Measurements from ENCODE around the gene TMC2.

TMC2 gene

DNA sequence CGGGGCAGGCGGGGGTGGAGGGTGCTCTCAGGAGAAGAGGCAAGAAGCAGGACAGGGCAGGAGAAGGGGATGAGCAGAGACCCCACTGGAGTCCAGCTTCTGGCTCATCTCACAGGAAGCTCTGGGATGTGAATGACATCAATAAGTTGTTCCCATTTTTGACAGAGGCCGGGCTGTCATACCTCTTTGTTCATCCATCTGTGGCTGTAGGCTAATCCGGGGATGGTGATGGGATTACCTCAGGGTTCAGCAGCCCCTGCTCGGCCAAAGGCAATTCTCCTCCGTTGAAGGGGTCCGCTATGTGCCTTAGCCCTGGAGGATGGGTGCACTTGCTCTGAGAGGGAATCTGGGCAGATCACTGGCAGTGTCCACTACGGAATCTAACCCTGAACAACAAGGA, 3.3 kb upstream of the TMC2 start:
- Histone ChIP-seq H3K9ac (ENCODE audit: low read length) (no peak overlapping the region), H3K9me3 (ENCODE audit: control insufficient read depth, low read length) (no peaks in the 10 kb centered on the region), H3K4me3 (ENCODE audit: low read length) (no peak overlapping the region), H3K27me3 (ENCODE audit: control insufficient read depth, insufficient read depth, low read length) (peaks cover 30% of the 10 kb centered on the region), H3K4me1 (ENCODE audit: control insufficient read depth, insufficient read depth, low read length) (no peaks in the 10 kb centered on the region), H3K36me3 (ENCODE audit: control insufficient read depth, insufficient read depth, low read length) (no peaks in the 10 kb centered on the region)

DNA sequence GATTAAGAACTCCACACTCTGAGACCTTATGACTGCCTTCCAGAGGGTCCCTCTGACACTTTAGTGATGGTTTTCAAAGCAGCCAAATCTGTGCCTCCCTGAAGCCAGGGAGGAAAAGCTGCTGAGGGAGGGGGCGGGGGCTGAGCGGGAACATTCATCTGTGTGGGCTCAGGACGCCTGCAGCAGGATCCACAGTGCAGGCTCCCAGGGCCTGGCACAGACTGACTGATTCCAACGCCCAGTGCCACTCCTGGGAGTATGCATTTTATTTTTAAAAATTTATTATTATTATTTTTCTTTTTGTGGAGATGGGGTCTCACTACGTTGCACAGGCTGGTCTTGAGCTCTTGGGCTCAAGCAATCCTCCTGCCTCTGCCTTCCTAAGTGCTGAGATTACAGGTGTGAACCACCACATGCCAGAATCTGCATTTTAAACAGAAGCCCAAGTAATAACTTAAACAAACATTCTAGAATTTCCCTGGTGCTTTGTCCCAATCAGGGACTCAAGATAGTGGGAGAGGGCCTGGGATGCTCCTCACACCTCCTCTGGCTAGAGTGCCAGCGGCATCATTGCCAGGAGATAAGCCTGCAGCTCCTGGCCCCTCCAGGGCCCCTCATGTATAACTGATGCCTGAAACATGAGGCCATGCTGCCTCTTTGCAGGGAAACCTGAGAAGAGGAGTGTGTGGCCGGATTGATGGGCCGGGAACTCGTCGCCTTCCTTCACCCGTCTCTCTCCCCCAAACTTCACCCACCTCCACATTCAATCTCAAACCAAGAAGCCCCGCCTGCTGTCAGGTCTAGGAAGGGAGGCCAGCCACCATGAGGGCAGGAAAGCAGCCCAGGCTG, 438 bp upstream of the TMC2 start:
- H3K4me1 ChIP-seq (ENCODE audit: control insufficient read depth, insufficient read depth, low read length) = no peaks in the 10 kb centered on the region
- H3K36me3 ChIP-seq (ENCODE audit: control insufficient read depth, insufficient read depth, low read length) = no peaks in the 10 kb centered on the region
- H3K9ac ChIP-seq (ENCODE audit: low read length) = no peak overlapping the region
- peaks cover 30% of the 10 kb centered on the region for H3K27me3 ChIP-seq (ENCODE audit: control insufficient read depth, insufficient read depth, low read length)
- H3K4me3 ChIP-seq (ENCODE audit: low read length) = no peak overlapping the region
- no peaks in the 10 kb centered on the region for H3K9me3 ChIP-seq (ENCODE audit: control insufficient read depth, low read length)

DNA sequence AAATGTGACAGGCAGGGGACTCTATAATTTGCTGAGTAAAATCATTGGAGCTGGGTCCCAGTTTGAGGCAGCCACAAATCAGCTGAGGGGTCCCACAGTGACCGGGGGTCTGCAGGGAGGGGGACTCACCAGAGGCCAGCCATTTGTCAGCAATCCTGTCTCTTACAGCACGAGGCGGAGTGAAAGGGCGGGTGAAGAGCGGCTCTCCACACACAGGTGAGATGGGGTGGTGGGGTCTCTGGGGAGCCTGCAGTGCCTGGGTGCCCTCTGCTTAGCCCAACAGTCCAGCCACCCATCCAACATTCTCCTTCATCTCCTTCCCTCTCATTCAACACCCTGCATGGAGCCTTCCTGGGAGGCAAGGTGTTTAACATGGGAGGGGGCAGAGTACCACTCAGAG, 728 bp downstream of the TMC2 start:
- Histone ChIP-seq H3K27me3 (ENCODE audit: control insufficient read depth, insufficient read depth, low read length) (peaks cover 30% of the 10 kb centered on the region), H3K9ac (ENCODE audit: low read length) (no peak overlapping the region), H3K36me3 (ENCODE audit: control insufficient read depth, insufficient read depth, low read length) (no peaks in the 10 kb centered on the region), H3K4me3 (ENCODE audit: low read length) (no peak overlapping the region), H3K4me1 (ENCODE audit: control insufficient read depth, insufficient read depth, low read length) (no peaks in the 10 kb centered on the region), H3K9me3 (ENCODE audit: control insufficient read depth, low read length) (no peaks in the 10 kb centered on the region)

DNA sequence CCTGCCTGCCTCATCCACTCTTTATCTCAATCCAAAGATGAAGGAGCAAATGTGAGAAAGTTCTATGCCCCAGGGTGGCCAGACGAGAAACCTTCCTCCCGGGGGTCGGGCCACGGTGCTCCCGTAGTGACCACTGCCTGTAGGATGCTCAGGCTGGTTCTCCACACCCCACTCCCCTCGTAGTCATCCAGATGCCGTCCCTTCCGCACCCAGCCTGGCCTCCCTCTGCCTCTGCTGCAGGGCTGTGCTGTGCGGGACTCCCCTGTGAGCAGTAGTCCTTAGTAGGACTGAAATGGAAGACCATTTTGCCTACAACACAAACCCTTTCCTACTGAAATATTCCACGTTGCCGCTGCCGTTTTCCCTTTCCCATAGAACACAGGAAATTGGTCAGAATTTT, 2.0 kb downstream of the TMC2 start:
- peaks cover 20% of the 10 kb centered on the region for H3K27me3 ChIP-seq (ENCODE audit: control insufficient read depth, insufficient read depth, low read length)
- H3K9me3 ChIP-seq (ENCODE audit: control insufficient read depth, low read length) = no peaks in the 10 kb centered on the region
- no peaks in the 10 kb centered on the region for H3K4me1 ChIP-seq (ENCODE audit: control insufficient read depth, insufficient read depth, low read length)
- no peaks in the 10 kb centered on the region for H3K36me3 ChIP-seq (ENCODE audit: control insufficient read depth, insufficient read depth, low read length)
- no peak overlapping the region for H3K4me3 ChIP-seq (ENCODE audit: low read length)
- H3K9ac ChIP-seq (ENCODE audit: low read length) = no peak overlapping the region

DNA sequence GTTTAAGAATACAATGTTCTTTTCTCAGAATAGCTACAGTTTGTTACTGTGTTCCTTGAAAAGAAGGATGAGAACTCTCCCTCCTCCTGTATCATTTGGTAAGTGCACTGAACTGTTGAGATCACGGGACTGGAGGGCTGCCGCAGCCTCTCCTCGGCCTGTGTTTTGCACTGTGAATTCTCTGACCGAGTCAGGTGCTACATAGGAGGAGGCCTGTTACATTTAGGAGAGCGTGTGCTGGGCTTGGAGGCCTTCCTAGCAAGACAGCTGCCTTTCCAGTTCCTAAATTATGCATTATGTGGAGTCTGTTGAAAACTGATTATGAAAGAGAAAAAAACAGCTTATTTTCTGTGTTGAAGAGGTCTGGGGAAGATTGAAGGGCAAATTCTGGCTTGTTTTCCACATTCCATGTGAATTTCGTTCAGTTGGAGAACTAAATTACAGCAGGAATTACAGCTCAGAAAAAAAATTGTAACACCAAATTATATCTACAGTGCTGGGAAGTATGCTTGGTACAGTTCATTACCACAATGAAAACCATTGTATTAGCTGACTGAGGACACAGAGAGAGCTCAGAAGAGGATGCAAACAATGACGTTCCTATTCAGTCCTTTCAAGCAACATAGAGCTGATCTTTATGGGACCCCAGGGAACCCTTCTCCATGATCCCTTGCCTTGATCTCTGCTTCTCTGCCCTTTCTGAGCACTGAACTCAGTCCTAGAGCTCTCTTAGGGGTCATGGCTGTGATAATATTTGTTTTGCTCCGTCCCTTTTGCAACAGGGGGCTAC, 2.8 kb downstream of the TMC2 start:
- H3K9me3 ChIP-seq (ENCODE audit: control insufficient read depth, low read length) = no peaks in the 10 kb centered on the region

DNA sequence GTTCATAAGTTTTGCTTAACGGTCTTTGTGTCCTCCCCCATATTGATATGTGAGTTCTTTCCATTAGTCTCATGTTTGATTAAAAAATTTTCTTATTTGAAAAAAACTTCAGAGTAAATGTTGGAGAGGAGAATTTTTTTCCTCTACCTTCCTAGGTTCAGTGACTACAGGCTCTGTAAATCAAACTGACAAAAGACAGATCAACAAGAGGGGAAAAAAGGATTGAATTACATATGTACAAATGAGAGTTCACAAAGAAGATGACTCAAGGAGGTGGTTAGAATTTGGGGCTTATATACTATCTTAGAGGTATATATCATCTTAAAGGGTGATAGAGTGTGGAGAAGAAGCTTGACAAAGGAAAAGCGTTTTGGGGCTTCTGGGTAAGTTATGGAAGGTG, 5.6 kb downstream of the TMC2 start:
- Histone ChIP-seq H3K9me3 (ENCODE audit: control insufficient read depth, low read length) (no peaks in the 10 kb centered on the region), H3K9ac (ENCODE audit: low read length) (no peak overlapping the region), H3K27me3 (ENCODE audit: control insufficient read depth, insufficient read depth, low read length) (peaks cover 7% of the 10 kb centered on the region), H3K4me1 (ENCODE audit: control insufficient read depth, insufficient read depth, low read length) (no peaks in the 10 kb centered on the region), H3K4me3 (ENCODE audit: low read length) (no peak overlapping the region), H3K36me3 (ENCODE audit: control insufficient read depth, insufficient read depth, low read length) (no peaks in the 10 kb centered on the region)

More for the DNA sequence above, 2.8 kb downstream of the TMC2 start:
- Histone ChIP-seq H3K9ac (ENCODE audit: low read length) (no peak overlapping the region), H3K4me3 (ENCODE audit: low read length) (no peak overlapping the region), H3K4me1 (ENCODE audit: control insufficient read depth, insufficient read depth, low read length) (no peaks in the 10 kb centered on the region), H3K27me3 (ENCODE audit: control insufficient read depth, insufficient read depth, low read length) (peaks cover 19% of the 10 kb centered on the region), H3K36me3 (ENCODE audit: control insufficient read depth, insufficient read depth, low read length) (no peaks in the 10 kb centered on the region)

DNA sequence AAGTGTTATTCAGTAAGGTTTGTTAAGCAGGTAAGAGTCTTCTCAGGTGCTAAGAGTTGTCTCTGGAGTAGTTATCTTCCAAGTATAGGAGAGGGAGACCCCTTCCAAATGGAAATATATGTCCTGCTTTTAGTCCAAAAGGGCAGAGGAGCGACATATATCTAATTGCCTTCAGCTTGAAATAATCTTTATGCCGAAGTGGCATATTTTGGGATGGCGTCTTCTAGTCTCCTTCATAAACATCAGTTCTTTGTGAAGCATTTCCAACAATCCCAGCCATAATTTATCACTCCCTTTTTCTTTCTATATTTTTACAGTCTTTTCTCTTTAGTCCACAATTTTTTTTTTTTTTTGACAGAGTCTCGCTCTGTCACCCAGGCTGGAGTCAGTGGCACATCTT, 6.0 kb downstream of the TMC2 start:
- H3K36me3 ChIP-seq (ENCODE audit: control insufficient read depth, insufficient read depth, low read length) = no peaks in the 10 kb centered on the region
- H3K4me1 ChIP-seq (ENCODE audit: control insufficient read depth, insufficient read depth, low read length) = no peaks in the 10 kb centered on the region
- no peaks in the 10 kb centered on the region for H3K9me3 ChIP-seq (ENCODE audit: control insufficient read depth, low read length)
- H3K9ac ChIP-seq (ENCODE audit: low read length) = no peak overlapping the region
- peaks cover 3% of the 10 kb centered on the region for H3K27me3 ChIP-seq (ENCODE audit: control insufficient read depth, insufficient read depth, low read length)
- no peak overlapping the region for H3K4me3 ChIP-seq (ENCODE audit: low read length)

DNA sequence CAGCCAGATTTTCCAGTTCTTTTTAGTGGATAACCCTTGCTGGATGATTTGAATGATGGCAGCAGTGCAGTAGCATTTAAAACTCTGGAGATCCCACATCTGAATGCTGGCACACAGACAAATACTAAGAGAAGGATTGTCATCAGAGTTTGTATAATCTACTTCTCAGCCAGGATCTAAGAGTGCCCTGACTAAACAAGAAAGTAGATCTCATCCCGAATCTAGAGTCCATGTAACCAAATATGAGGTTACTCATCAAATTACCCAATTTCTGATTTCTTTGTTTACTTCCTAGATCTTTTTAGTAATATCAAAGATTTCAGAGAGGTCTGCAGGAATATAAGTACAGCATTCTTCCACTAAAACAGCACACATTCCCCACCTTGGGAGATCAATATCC, 7.8 kb downstream of the TMC2 start:
- Histone ChIP-seq H3K36me3 (ENCODE audit: control insufficient read depth, insufficient read depth, low read length) (no peaks in the 10 kb centered on the region), H3K9ac (ENCODE audit: low read length) (no peak overlapping the region), H3K9me3 (ENCODE audit: control insufficient read depth, low read length) (no peaks in the 10 kb centered on the region), H3K4me3 (ENCODE audit: low read length) (no peak overlapping the region), H3K27me3 (ENCODE audit: control insufficient read depth, insufficient read depth, low read length) (no peaks in the 10 kb centered on the region), H3K4me1 (ENCODE audit: control insufficient read depth, insufficient read depth, low read length) (no peaks in the 10 kb centered on the region)

DNA sequence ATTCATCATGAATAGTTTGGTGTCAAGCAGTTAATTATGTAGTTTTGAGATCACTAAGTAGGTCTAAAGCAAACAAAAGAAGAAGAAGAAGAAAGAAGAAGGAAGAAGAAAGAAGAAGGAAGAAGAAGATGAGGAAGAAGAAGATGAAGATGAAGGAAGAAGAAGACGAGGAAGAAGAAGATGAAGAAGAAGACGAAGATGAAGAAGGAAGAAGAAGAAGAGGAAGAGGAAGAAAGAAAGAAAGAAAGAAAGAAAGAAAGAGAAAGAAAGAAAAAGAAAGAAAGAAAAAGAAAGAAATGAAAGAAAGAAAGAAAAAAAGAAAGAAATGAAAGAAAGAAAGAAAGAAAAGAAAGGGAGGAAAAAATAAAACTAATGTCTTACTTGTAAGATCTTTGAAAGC, 9.2 kb downstream of the TMC2 start:
- no peaks in the 10 kb centered on the region for H3K4me1 ChIP-seq (ENCODE audit: control insufficient read depth, insufficient read depth, low read length)
- no peaks in the 10 kb centered on the region for H3K9me3 ChIP-seq (ENCODE audit: control insufficient read depth, low read length)
- no peaks in the 10 kb centered on the region for H3K36me3 ChIP-seq (ENCODE audit: control insufficient read depth, insufficient read depth, low read length)
- no peaks in the 10 kb centered on the region for H3K27me3 ChIP-seq (ENCODE audit: control insufficient read depth, insufficient read depth, low read length)
- no peak overlapping the region for H3K4me3 ChIP-seq (ENCODE audit: low read length)
- no peak overlapping the region for H3K9ac ChIP-seq (ENCODE audit: low read length)

DNA sequence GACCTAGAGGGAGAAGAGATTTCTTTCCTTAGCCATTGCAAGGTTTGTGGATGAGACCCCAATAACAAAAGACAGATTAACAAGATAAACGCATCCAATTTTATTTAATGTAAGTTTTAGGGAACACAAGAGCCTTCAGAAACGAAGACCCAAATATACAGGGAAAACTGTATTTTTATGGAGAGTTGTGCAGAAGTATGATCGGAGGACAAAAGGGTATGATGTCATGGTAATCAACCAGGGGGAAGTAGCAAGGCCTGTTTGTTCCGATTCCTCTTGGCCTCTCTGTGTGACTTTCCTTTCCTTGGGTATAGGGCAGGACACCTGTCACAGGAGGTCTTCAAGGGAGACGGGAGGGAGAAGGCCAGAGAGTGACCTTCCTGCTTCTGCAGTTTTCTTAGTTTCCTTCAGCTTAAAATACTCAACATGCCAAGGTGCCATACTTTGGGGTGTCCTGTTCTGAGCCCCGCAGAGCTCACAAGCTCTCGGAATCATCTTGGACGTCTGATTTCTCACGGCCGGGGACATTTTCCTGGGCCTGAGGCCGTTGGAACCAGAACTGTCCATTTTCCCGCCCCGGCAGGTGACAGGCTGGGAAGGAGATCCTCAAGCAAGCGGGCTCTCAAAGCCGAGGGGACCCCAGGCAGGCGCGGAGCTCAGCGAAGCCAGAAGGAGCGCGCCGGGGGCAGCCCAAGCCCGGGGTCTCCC, 21.7 kb downstream of the TMC2 start:
- H3K9ac ChIP-seq (ENCODE audit: low read length) = no peak overlapping the region
- no peaks in the 10 kb centered on the region for H3K36me3 ChIP-seq (ENCODE audit: control insufficient read depth, insufficient read depth, low read length)
- no peaks in the 10 kb centered on the region for H3K4me1 ChIP-seq (ENCODE audit: control insufficient read depth, insufficient read depth, low read length)
- peaks cover 31% of the 10 kb centered on the region for H3K27me3 ChIP-seq (ENCODE audit: control insufficient read depth, insufficient read depth, low read length)
- no peak overlapping the region for H3K4me3 ChIP-seq (ENCODE audit: low read length)
- H3K9me3 ChIP-seq (ENCODE audit: control insufficient read depth, low read length) = no peaks in the 10 kb centered on the region

DNA sequence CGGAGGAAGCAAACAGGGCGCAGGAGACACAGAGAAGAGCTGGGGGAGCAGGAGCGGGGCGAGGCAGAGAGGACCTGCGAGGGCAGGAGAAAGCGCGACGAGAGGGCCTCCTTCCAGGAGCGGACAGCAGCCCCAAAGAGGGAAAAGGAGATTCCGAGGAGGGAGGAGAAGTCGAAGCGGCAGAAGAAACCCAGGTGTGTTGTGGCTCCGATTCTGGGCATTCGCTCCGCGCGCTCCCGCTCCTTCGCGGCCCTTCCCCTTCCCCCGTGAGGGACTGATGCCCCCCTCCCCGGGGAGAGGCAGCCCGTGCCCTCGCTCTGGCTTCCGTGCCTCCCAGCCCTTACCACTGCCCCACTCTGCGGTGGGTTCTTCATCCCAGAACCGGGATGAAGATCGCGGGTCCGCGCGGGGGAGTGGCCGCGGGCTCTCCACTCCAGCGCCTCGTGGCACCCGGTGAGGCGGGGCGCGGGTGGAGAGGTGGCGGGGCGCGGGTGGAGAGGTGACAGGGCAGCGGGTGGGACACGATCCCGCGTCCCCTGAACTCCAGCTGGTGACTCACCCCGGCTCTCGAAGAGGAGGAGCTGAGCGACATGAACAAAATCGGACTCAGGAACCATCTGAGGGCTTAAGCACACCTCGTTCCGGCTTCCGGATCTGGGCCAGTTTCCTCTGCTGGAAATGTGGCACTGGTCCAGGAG, 22.4 kb downstream of the TMC2 start:
- H3K27me3 ChIP-seq (ENCODE audit: control insufficient read depth, insufficient read depth, low read length) = peaks cover 31% of the 10 kb centered on the region
- H3K9ac ChIP-seq (ENCODE audit: low read length) = no peak overlapping the region
- no peaks in the 10 kb centered on the region for H3K4me1 ChIP-seq (ENCODE audit: control insufficient read depth, insufficient read depth, low read length)
- no peaks in the 10 kb centered on the region for H3K36me3 ChIP-seq (ENCODE audit: control insufficient read depth, insufficient read depth, low read length)
- no peak overlapping the region for H3K4me3 ChIP-seq (ENCODE audit: low read length)
- H3K9me3 ChIP-seq (ENCODE audit: control insufficient read depth, low read length) = no peaks in the 10 kb centered on the region

All from mucosa of stomach (tissue), 1 donor.